Astrocyte (in vitro differentiated cells and primary cell): Measurements from ENCODE around the gene NR3C1.

Source experiments
- EZH2 ChIP-seq: IDR thresholded peaks from 2 replicates; pipeline ENCODE4 v1.6.1; 2012; ENCODE audit warnings: mild to moderate bottlenecking, low read length, inconsistent platforms; ENCODE audit not compliant: insufficient read depth
- TF ChIP-seq, protein P1 (sequence below): IDR thresholded peaks from 2 replicates; pipeline ENCODE4 v1.5.1; 2011; ENCODE audit warnings: low read depth, mild to moderate bottlenecking, inconsistent platforms, low read length, moderate library complexity; ENCODE audit not compliant: insufficient read depth

DNA sequence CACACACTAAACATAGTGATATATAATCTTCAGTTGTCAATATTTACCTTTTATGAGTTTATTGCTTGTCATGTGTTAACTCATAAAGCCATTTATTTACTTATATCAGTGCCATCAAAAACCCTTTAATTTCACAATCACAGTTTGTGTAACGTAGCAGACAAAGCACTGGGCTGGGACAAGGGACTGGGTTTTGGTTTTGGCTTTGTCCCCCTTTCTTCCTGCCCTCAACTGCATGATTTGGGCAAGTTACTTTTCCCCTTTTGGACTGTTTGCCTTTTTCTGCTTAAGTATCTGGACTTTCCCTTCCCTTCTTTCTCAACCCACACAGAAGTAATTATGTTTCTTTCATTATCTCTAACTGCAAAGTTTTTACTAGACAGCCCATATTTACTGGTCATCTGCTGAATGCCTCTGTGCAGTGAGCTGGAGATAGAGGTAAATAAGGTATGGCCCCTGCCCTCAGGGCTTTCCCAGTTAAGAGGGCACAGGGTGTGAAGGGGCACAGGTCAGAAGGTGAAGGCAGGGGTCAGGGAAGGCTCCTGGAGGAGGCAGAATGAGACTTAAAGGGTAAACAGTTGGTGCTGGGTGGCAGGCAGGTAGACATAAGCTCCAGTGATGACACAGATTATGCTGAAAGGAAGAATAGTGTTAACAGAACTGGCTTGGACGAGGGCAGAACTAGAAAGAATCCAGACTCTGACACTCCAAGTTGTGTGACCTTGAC is 14.8 kb upstream of the NR3C1 start:
- TF ChIP-seq, protein P1, sequence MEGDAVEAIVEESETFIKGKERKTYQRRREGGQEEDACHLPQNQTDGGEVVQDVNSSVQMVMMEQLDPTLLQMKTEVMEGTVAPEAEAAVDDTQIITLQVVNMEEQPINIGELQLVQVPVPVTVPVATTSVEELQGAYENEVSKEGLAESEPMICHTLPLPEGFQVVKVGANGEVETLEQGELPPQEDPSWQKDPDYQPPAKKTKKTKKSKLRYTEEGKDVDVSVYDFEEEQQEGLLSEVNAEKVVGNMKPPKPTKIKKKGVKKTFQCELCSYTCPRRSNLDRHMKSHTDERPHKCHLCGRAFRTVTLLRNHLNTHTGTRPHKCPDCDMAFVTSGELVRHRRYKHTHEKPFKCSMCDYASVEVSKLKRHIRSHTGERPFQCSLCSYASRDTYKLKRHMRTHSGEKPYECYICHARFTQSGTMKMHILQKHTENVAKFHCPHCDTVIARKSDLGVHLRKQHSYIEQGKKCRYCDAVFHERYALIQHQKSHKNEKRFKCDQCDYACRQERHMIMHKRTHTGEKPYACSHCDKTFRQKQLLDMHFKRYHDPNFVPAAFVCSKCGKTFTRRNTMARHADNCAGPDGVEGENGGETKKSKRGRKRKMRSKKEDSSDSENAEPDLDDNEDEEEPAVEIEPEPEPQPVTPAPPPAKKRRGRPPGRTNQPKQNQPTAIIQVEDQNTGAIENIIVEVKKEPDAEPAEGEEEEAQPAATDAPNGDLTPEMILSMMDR = no peak
- no peak for TF ChIP-seq EZH2
